WTC11 (cell line): ENCODE measurements around the gene OBSL1. TPM values are rescaled to one million over a fixed set of nuclear protein-coding genes. Genes with fewer than 3 reads are reported as not detected.

Source experiments
- AFF4 ChIP-seq: sonication (generic); formaldehyde crosslinking; IDR thresholded peaks from 2 replicates; pipeline ENCODE4 v1.8.1; 2023; ENCODE audit warnings: mild to moderate bottlenecking, missing genetic modification reagents, borderline replicate concordance
- ATF1 ChIP-seq: sonication (generic); formaldehyde crosslinking; IDR thresholded peaks from 2 replicates; pipeline ENCODE4 v1.8.1; 2023; ENCODE audit warnings: mild to moderate bottlenecking, moderate library complexity, missing genetic modification reagents
- CREM ChIP-seq: sonication (generic); formaldehyde crosslinking; IDR thresholded peaks from 2 replicates; pipeline ENCODE4 v1.8.1; 2022; ENCODE audit warnings: mild to moderate bottlenecking, missing genetic modification reagents, moderate library complexity
- E2F5 ChIP-seq: sonication (generic); formaldehyde crosslinking; IDR thresholded peaks from 2 replicates; pipeline ENCODE4 v1.8.1; 2022; ENCODE audit warnings: mild to moderate bottlenecking, moderate library complexity, missing genetic modification reagents
- ETV6 ChIP-seq: sonication (generic); formaldehyde crosslinking; IDR thresholded peaks from 2 replicates; pipeline ENCODE4 v1.8.1; 2022; ENCODE audit warnings: mild to moderate bottlenecking, missing genetic modification reagents
- FOXK1 ChIP-seq: sonication (generic); formaldehyde crosslinking; IDR thresholded peaks from 2 replicates; pipeline ENCODE4 v1.8.0; 2022; ENCODE audit warnings: mild to moderate bottlenecking, moderate library complexity, missing genetic modification reagents
- FOXP1 ChIP-seq: sonication (generic); formaldehyde crosslinking; IDR thresholded peaks from 2 replicates; pipeline ENCODE4 v1.8.0; 2022; ENCODE audit warnings: missing genetic modification reagents, mild to moderate bottlenecking, moderate library complexity, borderline replicate concordance
- JAZF1 ChIP-seq: fragments of 250-450 bp; sonication (Bioruptor Pico); IDR thresholded peaks from 2 replicates; pipeline ENCODE4 v1.9.0; 2021; ENCODE audit warnings: moderate library complexity, mild to moderate bottlenecking, inconsistent platforms
- MXD4 ChIP-seq: fragments of 250-450 bp; sonication (Bioruptor Pico); IDR thresholded peaks from 2 replicates; pipeline ENCODE4 v1.8.0; 2021; ENCODE audit warnings: mild to moderate bottlenecking, moderate library complexity, borderline replicate concordance
- NFE2L1 ChIP-seq: sonication (generic); formaldehyde crosslinking; IDR thresholded peaks from 2 replicates; pipeline ENCODE4 v1.8.1; 2023; ENCODE audit warnings: missing genetic modification reagents
- NFYB ChIP-seq: sonication (generic); formaldehyde crosslinking; conservative IDR thresholded peaks from 2 replicates; pipeline ENCODE4 v1.8.0; 2022; ENCODE audit warnings: low read depth, missing genetic modification reagents
- RORB ChIP-seq: fragments of 250-450 bp; sonication (Bioruptor Pico); IDR thresholded peaks from 2 replicates; pipeline ENCODE4 v1.9.0; 2021; ENCODE audit warnings: mild to moderate bottlenecking
- SMAD4 ChIP-seq: sonication (generic); formaldehyde crosslinking; IDR thresholded peaks from 2 replicates; pipeline ENCODE4 v1.8.0; 2022; ENCODE audit warnings: mild to moderate bottlenecking, missing genetic modification reagents
- STAT6 ChIP-seq: sonication (generic); formaldehyde crosslinking; conservative IDR thresholded peaks from 2 replicates; pipeline ENCODE4 v1.8.1; 2023; ENCODE audit warnings: mild to moderate bottlenecking, low read depth, missing genetic modification reagents, moderate library complexity
- TP53 ChIP-seq: sonication (generic); formaldehyde crosslinking; IDR thresholded peaks from 2 replicates; pipeline ENCODE4 v1.8.1; 2023; ENCODE audit warnings: mild to moderate bottlenecking, missing genetic modification reagents
- ZNF317 ChIP-seq: sonication (generic); formaldehyde crosslinking; IDR thresholded peaks from 2 replicates; pipeline ENCODE4 v1.8.1; 2023; ENCODE audit warnings: low read depth, mild to moderate bottlenecking, moderate library complexity, missing genetic modification reagents, borderline replicate concordance
- ZSCAN18 ChIP-seq: fragments of 250-450 bp; sonication (Bioruptor Pico); IDR thresholded peaks from 2 replicates; pipeline ENCODE4 v2.1.2; 2022; ENCODE audit warnings: mild to moderate bottlenecking, moderate library complexity
- total RNA-seq: library from RNA; stranded (reverse); gene quantifications from 3 replicates; pipeline ENCODE4 v1.2.3, GENCODE V29; 2021
- TF ChIP-seq, protein P1 (sequence below): sonication (generic); formaldehyde crosslinking; IDR thresholded peaks from 2 replicates; pipeline ENCODE4 v1.8.1; 2023; ENCODE audit warnings: mild to moderate bottlenecking, missing genetic modification reagents, moderate library complexity
- TF ChIP-seq, protein P2 (sequence below): fragments of 250-450 bp; sonication (Bioruptor Pico); IDR thresholded peaks from 2 replicates; pipeline ENCODE4 v1.9.0; 2021; ENCODE audit warnings: mild to moderate bottlenecking
- TF ChIP-seq, protein P3 (sequence below): sonication (generic); formaldehyde crosslinking; IDR thresholded peaks from 2 replicates; pipeline ENCODE4 v1.8.1; 2023; ENCODE audit warnings: mild to moderate bottlenecking, missing genetic modification reagents, moderate library complexity

Gene OBSL1
- total RNA-seq, 1 experiment from 2014 or later: 159 TPM

GRCh38 chr2:219506802-219507526 is 64.4 kb downstream of the OBSL1 start (continued):
- no peak for TF ChIP-seq ZSCAN18 (CRISPR knock-in tag)
- no peak; the same call in 1 of the 2 replicates for TF ChIP-seq ETV6 (CRISPR knock-in tag)
- 0 out of 2 replicates have a peak, but pooled peaks have one; percentile 0 for TF ChIP-seq STAT6 (CRISPR knock-in tag)
- no peak for TF ChIP-seq ATF1
- 0 out of 2 replicates have a peak, but pooled peaks have one; percentile 53 for TF ChIP-seq CREM (CRISPR knock-in tag)
- TF ChIP-seq TP53 (CRISPR knock-in tag): 0 out of 2 replicates have a peak, but pooled peaks have one; percentile 28
- no peak for TF ChIP-seq NFYB (CRISPR knock-in tag)
- TF ChIP-seq FOXP1 (CRISPR knock-in tag): peak; percentile 35; the same call in 1 of the 2 replicates
- no peak for TF ChIP-seq RORB (CRISPR knock-in tag)
- TF ChIP-seq ZNF317 (CRISPR knock-in tag): no peak
- no peak for TF ChIP-seq SMAD4 (CRISPR knock-in tag)
- TF ChIP-seq, protein P1, sequence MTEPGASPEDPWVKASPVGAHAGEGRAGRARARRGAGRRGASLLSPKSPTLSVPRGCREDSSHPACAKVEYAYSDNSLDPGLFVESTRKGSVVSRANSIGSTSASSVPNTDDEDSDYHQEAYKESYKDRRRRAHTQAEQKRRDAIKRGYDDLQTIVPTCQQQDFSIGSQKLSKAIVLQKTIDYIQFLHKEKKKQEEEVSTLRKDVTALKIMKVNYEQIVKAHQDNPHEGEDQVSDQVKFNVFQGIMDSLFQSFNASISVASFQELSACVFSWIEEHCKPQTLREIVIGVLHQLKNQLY (CRISPR knock-in tag): no peak
- 0 out of 2 replicates have a peak, but pooled peaks have one; percentile 2 for TF ChIP-seq FOXK1 (CRISPR knock-in tag)
- TF ChIP-seq, protein P2, sequence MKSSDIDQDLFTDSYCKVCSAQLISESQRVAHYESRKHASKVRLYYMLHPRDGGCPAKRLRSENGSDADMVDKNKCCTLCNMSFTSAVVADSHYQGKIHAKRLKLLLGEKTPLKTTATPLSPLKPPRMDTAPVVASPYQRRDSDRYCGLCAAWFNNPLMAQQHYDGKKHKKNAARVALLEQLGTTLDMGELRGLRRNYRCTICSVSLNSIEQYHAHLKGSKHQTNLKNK: no peak
- TF ChIP-seq, protein P3, sequence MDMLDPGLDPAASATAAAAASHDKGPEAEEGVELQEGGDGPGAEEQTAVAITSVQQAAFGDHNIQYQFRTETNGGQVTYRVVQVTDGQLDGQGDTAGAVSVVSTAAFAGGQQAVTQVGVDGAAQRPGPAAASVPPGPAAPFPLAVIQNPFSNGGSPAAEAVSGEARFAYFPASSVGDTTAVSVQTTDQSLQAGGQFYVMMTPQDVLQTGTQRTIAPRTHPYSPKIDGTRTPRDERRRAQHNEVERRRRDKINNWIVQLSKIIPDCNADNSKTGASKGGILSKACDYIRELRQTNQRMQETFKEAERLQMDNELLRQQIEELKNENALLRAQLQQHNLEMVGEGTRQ: peak; percentile 28
- TF ChIP-seq NFE2L1 (CRISPR knock-in tag): 0 out of 2 replicates have a peak, but pooled peaks have one; percentile 65
- TF ChIP-seq JAZF1 (CRISPR knock-in tag): no peak
- TF ChIP-seq MXD4 (CRISPR knock-in tag): no peak
- TF ChIP-seq AFF4 (CRISPR knock-in tag): no peak
- TF ChIP-seq E2F5: no peak
